HEK293 (cell line): ENCODE measurements around the gene ACTN4.

Source experiments
- CTCF ChIA-PET: fragments of 350-600 bp; formaldehyde crosslinking; extraction: SDS; loops from one replicate; lab custom pipeline; 2021; ENCODE audit warnings: antibody characterized with exemption; lab: Yijun Ruan, JAX
- POLR2A ChIA-PET: fragments of 300-600 bp; formaldehyde crosslinking; extraction: SDS; loops from one replicate; lab custom pipeline; 2020; ENCODE audit warnings: antibody characterized with exemption, inconsistent platforms; lab: Yijun Ruan, JAX
- H3K27ac ChIP-seq: fragments of 200-500 bp; sonication (Bioruptor generic); 2 replicates; pipeline ENCODE4 v1.5.1; 2014; ENCODE audit warnings: low read depth, low read length, control low read depth, inconsistent platforms; ENCODE audit errors: extremely low read depth
- H3K36me3 ChIP-seq, 2 experiments: fragments of 200-500 bp in 1 of 2; sonication (Bioruptor generic) in 1 of 2; 1 replicate in 1 of 2; 2 replicates in 1 of 2; pipeline ENCODE4 v1.5.1; 2014 to 2017; ENCODE audit warnings: inconsistent platforms in 2 of 2, low read length in 2 of 2; ENCODE audit not compliant: control insufficient read depth in 2 of 2, insufficient read depth in 1 of 2
- H3K4me1 ChIP-seq: fragments of 200-500 bp; sonication (Bioruptor generic); 2 replicates; pipeline ENCODE4 v1.5.1; 2014; ENCODE audit warnings: mild to moderate bottlenecking, low read length, inconsistent platforms; ENCODE audit not compliant: control insufficient read depth, insufficient read depth
- H3K4me3 ChIP-seq: 2 replicates; pipeline ENCODE4 v1.5.1; 2011; ENCODE audit warnings: low read depth, mild to moderate bottlenecking, control low read depth, low read length, moderate library complexity
- H3K9me3 ChIP-seq: fragments of 200-500 bp; sonication (Bioruptor generic); 2 replicates; pipeline ENCODE4 v1.5.1; 2014; ENCODE audit warnings: low read depth, low read length, inconsistent platforms; ENCODE audit not compliant: control insufficient read depth, insufficient read depth
- IKZF3 ChIP-seq: fragments of 450-650 bp; IDR thresholded peaks from 2 replicates; pipeline ENCODE4 v1.5.0; 2018; ENCODE audit warnings: missing biosample characterization, mild to moderate bottlenecking, missing genetic modification characterization, moderate library complexity
- PRDM1 ChIP-seq: fragments of 450-650 bp; formaldehyde crosslinking; IDR thresholded peaks from 2 replicates; pipeline ENCODE4; 2016; ENCODE audit warnings: missing biosample characterization, missing genetic modification characterization
- SALL2 ChIP-seq: fragments of 450-650 bp; formaldehyde crosslinking; IDR thresholded peaks from 2 replicates; pipeline ENCODE4 v1.5.0; 2017; ENCODE audit warnings: missing biosample characterization, mild to moderate bottlenecking, missing genetic modification characterization, borderline replicate concordance
- TCF7L2 ChIP-seq: IDR thresholded peaks from 2 replicates; pipeline ENCODE4 v1.6.1; 2011; ENCODE audit warnings: low read depth, mild to moderate bottlenecking, inconsistent platforms, low read length, moderate library complexity, borderline replicate concordance
- ZBTB10 ChIP-seq: fragments of 450-650 bp; formaldehyde crosslinking; IDR thresholded peaks from 2 replicates; pipeline ENCODE4 v1.5.1; 2016; ENCODE audit warnings: missing biosample characterization, missing genetic modification characterization
- ZBTB11 ChIP-seq: fragments of 450-650 bp; formaldehyde crosslinking; conservative IDR thresholded peaks from 2 replicates; pipeline ENCODE4 v1.5.1; 2016; ENCODE audit warnings: low read depth, missing biosample characterization, missing genetic modification characterization
- ZBTB17 ChIP-seq: fragments of 450-650 bp; formaldehyde crosslinking; IDR thresholded peaks from 2 replicates; pipeline ENCODE4 v1.5.1; 2016; ENCODE audit warnings: missing biosample characterization, missing genetic modification characterization
- ZFP37 ChIP-seq: fragments of 450-650 bp; formaldehyde crosslinking; IDR thresholded peaks from 2 replicates; pipeline ENCODE4 v1.5.1; 2016; ENCODE audit warnings: missing biosample characterization, missing genetic modification characterization
- ZNF2 ChIP-seq: fragments of 450-650 bp; formaldehyde crosslinking; IDR thresholded peaks from 2 replicates; pipeline ENCODE4 v1.5.1; 2016; ENCODE audit warnings: missing biosample characterization, missing genetic modification characterization
- ZNF23 ChIP-seq: fragments of 450-650 bp; formaldehyde crosslinking; IDR thresholded peaks from 2 replicates; pipeline ENCODE4 v1.5.1; 2016; ENCODE audit warnings: missing biosample characterization, missing genetic modification characterization, borderline replicate concordance
- ZNF280D ChIP-seq: fragments of 450-650 bp; formaldehyde crosslinking; IDR thresholded peaks from 2 replicates; pipeline ENCODE4 v1.5.1; 2016; ENCODE audit warnings: missing biosample characterization, missing genetic modification characterization
- ZNF513 ChIP-seq: fragments of 450-650 bp; IDR thresholded peaks from 2 replicates; pipeline ENCODE4 v1.5.1; 2018; ENCODE audit warnings: missing biosample characterization, missing genetic modification characterization
- ZNF600 ChIP-seq: fragments of 450-650 bp; formaldehyde crosslinking; IDR thresholded peaks from 2 replicates; pipeline ENCODE4 v1.5.1; 2016; ENCODE audit warnings: missing biosample characterization, missing genetic modification characterization
- ZNF658 ChIP-seq: fragments of 450-650 bp; formaldehyde crosslinking; IDR thresholded peaks from 2 replicates; pipeline ENCODE4; 2016; ENCODE audit warnings: missing biosample characterization, missing genetic modification characterization
- ZNF677 ChIP-seq: fragments of 450-650 bp; IDR thresholded peaks from 2 replicates; pipeline ENCODE4 v1.5.0; 2018; ENCODE audit warnings: missing biosample characterization, mild to moderate bottlenecking, missing genetic modification characterization, moderate library complexity
- ZNF692 ChIP-seq: fragments of 450-650 bp; formaldehyde crosslinking; IDR thresholded peaks from 2 replicates; pipeline ENCODE4 v1.5.1; 2016; ENCODE audit warnings: missing biosample characterization, missing genetic modification characterization
- ZXDB ChIP-seq: fragments of 450-650 bp; formaldehyde crosslinking; IDR thresholded peaks from 2 replicates; pipeline ENCODE4 v1.5.1; 2016; ENCODE audit warnings: missing biosample characterization, missing genetic modification characterization

The ACTN4 gene

GRCh38 chr19:38674388-38675171 lies 27.1 kb downstream of the ACTN4 start:
- H3K27ac ChIP-seq, result peak overlapping the region; percentile 42
- no peaks in the 10 kb centered on the region for H3K9me3 ChIP-seq
- ChIA-PET POLR2A (no interaction called here), CTCF (interaction anchor here (0.5 to 1.3 kb wide), 3 partner anchors 12 to 299 kb away, joined by 3 to 5 read pairs (median 3); no protein-coding TSS in a partner anchor)
- peaks cover 24% of the 10 kb centered on the region for H3K4me1 ChIP-seq
- TF ChIP-seq ZNF600 (tag by site-specific recombination) (peak; percentile 59), ZNF23 (tag by site-specific recombination) (no peak), SALL2 (tag by site-specific recombination) (no peak), ZNF658 (tag by site-specific recombination) (no peak), PRDM1 (tag by site-specific recombination) (0 out of 2 replicates have a peak, but pooled peaks have one; percentile 10), ZXDB (tag by site-specific recombination) (no peak), ZBTB11 (tag by site-specific recombination) (no peak), ZNF2 (tag by site-specific recombination) (no peak), ZBTB17 (tag by site-specific recombination) (peak; percentile 73), ZNF280D (tag by site-specific recombination) (no peak), ZBTB10 (tag by site-specific recombination) (no peak), TCF7L2 (no peak)
- H3K4me3 ChIP-seq, result no peak overlapping the region
- peaks cover 10 to 25% of the 10 kb centered on the region in 2 experiments; a peak in 2 of 3 replicates for H3K36me3 ChIP-seq

- H3K9me3 ChIP-seq, result no peaks in the 10 kb centered on the region
- H3K36me3 ChIP-seq, result peaks cover 10 to 31% of the 10 kb centered on the region in 2 experiments; a peak in 2 of 3 replicates
- H3K27ac ChIP-seq, result peak overlapping the region; percentile 42; the same call in 1 of the 2 replicates
- H3K4me3 ChIP-seq, result no peak overlapping the region
- CTCF ChIA-PET, result interaction anchor here (0.6 kb wide), 1 partner anchor 19 kb away, joined by 3 read pairs; no protein-coding TSS in a partner anchor
- TF ChIP-seq IKZF3, result no peak
- peak; percentile 67 for TF ChIP-seq ZNF692 (tag by site-specific recombination)
- TF ChIP-seq ZFP37 (tag by site-specific recombination), result no peak
- TF ChIP-seq ZNF677 (tag by site-specific recombination), result no peak
- no peak for TF ChIP-seq ZNF513 (tag by site-specific recombination)
- POLR2A ChIA-PET, result no interaction called here
- peaks cover 14% of the 10 kb centered on the region for H3K4me1 ChIP-seq
Observed at GRCh38 chr19:38675611-38676010, 28.2 kb downstream of the ACTN4 start.
